HG03342 (cell line): ENCODE data around the gene COX19.
"Not testable (repeated sequence)": the region's sequence is repeated elsewhere in the genome, so short reads cannot be mapped to it uniquely, and the experiment has no call there.

Experiments
- ATAC-seq: cut with Tn5 transposase; IDR thresholded peaks from one replicate; pipeline ENCODE4 v1.9.1; 2021; ENCODE audit warnings: mild to moderate bottlenecking, moderate library complexity; ENCODE audit not compliant: unreplicated experiment

The COX19 gene

DNA sequence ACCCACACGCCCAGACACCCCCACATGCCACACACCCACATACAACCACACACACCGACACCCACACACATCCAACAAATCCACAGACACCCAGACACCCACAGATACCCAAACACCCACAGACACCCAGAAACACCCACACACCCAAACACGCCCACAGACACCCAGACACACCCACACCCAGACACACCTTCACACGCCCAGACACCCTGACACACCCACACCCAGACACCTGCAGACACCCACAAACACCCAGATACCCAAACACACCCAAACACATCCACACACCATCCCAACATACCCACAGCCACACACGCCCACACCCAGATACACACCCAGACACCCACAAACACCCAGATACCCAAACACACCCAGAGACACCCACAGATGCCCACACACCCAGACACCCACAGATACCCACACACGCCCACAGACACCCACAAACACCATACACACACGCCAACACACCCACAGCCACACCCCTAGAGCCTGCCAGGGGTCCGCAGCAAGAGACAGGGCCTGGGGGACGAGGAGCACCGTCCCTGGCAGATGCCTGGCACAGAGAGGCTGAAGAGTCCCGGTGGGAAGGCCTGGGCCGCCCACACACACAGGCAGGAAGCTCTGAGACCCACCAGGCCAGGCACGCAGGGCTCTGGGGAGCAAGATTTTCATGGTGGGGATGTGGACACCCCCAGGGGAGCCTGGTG is 36.1 kb upstream of the COX19 start:
- no peak for ATAC-seq

DNA sequence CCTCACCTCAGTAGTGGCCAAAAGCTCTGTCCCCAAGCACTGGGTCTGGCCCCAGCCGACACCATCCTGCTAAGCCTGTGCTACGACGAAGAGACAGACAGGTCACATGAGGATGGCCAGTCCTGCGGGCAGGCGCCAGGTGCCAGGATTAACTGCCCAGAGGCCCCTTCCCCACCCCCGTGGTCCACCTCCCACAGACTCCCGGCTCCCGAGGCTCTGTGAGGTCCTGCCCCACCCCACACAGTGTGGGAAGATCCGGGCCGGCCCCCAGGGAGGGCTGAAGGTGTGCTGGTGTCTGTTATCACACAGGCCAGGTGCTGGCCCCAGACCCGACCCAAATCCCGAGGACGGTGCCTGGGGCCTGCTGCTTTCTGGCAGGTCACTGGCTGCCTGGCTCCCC is 34.9 kb upstream of the COX19 start:
- no peak for ATAC-seq

DNA sequence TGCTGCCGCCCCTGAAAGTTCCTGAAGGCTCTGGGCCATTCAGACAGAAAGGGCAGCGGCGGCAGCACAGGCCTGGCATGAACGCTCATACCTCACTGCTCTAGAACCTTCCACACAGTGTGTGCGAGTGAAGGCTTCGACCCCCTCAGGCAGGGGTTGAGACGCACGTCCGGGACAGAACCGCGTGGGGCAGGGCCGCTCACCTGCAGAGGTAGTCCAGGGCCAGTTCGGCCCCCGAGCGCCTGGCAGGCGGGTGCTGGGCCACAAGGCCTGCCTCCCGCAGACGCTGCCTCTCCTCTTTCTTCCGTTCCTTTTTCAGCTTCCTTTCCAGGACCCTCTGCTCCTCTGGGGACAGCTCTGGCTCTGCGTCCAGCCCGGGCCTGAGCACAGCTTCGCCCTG is 34.4 kb upstream of the COX19 start:
- ATAC-seq: no peak

DNA sequence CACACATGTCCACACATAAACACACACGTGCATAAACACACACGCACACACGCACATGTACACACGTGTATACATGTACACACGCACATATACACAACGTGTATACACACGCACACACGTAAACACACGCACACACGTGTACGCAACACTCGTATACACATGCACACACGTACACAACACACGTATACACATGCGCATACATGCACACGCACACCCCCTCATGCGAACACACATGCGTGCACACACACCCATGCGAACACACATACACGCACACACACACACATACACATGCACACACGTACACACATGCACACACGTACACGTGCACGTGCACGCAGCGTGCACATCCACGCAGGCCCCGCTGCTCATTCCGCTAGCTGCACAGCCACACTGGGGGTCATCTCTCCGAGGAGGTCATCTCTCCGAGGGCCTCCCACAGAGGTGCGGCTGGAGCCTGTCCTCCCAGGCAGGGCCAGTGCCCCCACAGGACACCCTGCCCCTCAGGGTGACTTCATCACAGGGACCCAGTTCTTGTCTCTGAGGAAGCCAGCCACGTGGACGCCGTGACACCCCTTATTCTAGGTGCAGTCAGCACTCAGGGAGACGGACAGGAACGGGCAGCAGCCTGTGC is 33.5 kb upstream of the COX19 start:
- ATAC-seq: no peak

DNA sequence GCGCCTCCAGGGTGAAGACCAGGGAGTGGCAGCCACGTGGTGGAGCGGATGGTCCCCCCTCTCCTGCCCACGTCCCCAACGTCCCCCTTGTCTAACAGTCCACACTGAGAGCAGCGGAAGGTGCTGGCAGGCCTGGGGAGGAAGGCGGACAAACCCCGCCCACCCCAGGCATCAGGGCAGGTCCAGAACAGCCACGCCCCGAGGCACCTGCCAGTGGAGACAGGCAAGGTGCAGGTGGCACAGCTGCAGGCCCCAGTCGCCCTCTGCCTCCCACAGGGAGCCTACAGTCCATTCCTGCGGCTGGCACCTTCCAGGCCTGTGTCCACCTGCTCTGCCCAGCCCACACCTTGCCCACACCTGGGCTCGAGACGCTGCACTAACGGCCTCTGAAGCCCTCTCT is 32.6 kb upstream of the COX19 start:
- ATAC-seq: no peak

DNA sequence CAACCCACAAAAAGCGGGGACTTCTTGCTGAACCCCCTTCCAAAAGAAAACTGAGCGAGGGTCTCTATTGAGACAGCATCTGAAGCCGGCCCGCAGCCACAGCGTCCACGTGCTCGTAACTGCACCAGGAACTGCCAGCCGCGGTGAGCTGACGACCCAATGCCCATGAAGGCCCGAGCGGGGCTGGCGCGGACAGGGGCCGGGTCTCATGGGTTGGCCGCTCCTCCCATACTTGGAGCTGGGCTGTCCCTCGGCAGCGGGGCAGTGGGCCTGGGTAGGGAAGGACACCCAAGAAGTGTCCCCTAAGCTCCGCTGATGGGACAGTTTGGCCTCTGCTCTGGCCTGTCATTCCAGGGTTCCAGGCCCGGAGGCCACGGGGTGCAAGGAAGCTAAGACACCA is 30.0 kb upstream of the COX19 start:
- no peak for ATAC-seq

DNA sequence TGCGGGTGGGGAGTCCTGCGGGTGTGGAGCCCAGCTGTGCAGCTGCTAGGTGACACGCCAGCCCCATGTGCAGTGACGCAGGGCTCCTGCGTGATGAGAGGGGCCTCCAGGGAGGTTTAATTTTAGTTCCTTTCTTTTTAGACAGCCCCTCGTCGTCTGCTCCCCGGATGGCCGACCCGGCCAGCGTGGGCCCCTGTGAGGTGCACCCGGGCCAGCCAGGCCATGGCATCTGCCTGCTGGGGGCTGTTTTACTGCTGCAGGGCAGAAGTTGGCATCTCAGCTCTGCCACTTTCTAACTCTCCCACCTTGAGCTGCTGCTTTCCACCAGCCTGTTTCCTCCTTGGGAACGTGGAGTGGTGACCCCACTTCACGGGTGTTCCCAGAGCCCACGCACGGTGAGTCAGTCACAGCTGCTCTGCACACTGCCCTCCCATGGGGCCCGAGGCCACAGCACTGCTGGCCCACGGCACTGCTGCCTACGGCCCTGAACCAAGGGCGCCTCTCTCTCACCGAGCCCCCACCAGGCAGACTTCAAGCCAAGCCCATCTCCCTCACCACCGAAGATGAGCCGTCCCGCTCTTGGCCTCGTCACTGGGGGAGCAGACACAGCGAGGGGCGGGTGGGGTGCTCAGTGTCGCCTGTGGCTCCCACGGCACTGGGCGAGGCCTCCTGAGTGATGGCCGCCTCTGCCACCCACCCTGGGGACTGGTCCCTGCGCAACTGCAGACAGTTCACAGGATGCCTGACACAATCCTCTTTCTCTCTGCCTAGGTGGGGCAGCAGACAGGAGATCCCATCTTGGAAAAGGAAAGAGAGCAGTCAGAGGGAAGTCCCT is 28.9 kb upstream of the COX19 start:
- no peak for ATAC-seq

DNA sequence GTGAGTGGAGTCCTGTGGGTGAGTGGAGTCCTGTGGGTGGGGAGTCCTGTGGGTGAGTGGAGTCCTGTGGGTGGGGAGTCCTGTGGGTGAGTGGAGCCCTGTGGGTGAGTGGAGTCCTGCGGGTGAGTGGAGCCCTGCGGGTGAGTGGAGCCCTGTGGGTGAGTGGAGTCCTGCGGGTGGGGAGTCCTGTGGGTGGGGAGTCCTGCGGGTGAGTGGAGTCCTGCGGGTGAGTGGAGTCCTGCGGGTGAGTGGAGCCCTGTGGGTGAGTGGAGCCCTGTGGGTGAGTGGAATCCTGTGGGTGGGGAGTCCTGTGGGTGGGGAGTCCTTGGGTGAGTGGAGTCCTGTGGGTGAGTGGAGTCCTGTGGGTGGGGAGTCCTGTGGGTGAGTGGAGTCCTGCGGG is 27.1 kb upstream of the COX19 start:
- ATAC-seq: not testable (repeated sequence)

DNA sequence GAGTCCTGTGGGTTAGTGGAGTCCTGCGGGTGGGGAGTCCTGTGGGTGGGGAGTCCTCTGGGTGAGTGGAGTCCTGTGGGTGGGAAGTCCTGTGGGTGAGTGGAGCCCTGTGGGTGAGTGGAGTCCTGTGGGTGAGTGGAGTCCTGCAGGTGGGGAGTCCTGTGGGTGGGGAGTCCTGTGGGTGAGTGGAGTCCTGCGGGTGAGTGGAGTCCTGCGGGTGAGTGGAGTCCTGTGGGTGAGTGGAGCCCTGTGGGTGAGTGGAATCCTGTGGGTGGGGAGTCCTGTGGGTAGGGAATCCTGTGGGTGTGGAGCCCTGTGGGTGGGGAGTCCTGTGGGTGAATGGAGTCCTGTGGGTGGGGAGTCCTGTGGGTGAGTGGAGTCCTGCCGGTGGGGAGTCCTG is 26.7 kb upstream of the COX19 start:
- ATAC-seq: not testable (repeated sequence)

DNA sequence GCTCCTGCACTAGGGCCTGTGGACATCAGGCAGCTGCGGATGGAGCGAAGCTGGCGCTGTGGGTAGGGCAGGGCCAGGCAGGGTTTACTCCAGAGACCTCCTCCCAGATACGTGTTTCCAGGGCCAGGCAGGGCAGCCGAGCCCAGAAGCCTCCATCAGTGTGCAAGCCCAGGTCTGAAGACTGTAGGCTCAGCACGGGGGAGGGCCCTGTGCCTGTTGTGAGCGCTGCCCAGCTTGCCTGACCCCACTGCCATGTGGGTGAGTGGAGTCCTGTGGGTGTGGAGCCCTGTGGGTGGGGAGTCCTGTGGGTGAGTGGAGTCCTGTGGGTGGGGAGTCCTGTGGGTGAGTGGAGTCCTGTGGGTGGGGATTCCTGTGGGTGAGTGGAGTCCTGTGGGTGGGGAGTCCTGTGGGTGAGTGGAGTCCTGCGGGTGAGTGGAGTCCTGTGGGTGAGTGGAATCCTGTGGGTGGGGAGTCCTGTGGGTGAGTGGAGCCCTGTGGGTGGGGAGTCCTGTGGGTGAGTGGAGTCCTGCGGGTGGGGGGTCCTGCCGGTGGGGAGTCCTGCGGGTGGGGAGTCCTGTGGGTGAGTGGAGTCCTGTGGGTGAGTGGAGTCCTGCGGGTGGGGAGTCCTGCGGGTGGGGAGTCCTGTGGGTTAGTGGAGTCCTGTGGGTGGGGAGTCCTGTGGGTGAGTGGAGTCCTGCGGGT is 25.9 kb upstream of the COX19 start:
- ATAC-seq: not testable (repeated sequence)

DNA sequence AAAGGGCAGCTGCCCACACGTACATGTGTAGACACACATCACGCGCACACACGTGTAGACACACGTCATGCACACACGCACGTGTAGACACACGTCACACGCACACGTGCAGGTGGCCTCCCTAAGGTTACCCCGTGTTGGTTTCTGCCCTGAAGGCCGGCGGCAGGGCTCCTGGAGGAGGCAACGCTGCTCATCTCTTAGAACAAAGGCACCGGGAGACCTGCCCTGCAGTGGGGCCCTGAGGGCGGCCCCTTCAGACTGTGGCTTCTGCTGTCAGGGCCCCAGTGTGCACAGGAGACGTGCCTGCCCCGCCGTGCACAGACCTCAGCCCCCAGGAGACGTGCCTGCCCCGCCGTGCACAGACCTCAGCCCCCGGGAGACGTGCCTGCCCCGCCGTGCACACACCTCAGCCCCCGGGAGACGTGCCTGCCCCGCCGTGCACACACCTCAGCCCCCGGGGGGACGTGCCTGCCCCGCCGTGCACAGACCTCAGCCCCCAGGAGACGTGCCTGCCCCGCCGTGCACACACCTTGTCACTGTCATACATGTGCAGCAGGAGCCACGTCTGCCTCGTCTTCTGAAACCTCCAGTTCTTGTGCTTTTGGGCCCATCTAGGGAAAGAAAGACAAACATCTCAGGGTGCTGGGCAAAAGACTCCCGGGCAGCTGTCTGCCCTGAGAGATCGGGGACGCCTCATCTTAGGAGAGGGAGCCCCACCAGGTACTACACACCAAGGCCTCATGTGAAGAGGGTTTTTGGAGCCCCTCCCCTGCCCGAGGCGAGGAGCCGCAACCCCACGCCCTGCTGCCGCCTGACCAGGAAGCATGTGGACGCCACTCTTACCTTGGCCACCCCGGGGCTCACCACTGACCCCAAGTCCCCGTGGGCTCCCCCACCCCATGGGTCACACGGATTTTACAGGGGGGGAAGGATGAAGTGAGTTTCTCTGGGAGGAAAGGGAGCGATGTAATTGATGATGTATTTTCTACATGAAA is 24.9 kb upstream of the COX19 start:
- no peak for ATAC-seq

DNA sequence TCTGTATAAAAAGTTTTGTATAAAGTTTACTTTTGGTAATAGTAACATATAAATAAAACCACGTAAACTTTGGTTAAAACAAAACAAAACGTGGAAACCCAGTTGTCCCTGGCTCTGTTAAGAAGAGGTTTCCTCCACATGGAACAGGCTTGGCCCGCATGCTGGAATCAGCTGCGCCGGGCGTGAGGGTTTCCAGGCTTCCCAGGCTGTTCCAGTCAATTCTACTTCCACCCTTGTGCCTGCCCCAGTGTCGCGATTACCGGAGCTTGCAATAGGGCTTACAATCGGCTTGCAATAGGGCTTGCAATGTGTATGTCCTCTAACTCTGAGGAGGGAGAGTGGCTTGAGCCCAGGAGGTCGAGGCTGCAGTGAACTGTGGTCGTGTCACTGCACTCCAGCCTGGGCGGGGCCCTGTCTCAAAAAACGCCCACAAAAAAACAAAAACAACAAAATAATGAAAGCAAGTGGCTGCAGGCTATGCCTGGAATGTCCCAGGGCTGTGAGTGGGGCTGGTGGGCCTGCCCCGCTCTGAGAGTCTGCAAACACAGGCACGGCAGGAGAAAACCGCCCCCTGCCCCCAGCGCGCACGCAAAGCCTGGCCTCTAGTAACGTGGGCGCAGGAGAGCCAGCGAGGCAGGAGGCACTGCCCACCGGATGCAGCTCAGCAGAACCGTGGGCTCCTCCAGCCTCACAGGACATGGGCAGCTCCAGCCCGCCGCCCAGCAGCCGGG is 24.0 kb upstream of the COX19 start:
- no peak for ATAC-seq

DNA sequence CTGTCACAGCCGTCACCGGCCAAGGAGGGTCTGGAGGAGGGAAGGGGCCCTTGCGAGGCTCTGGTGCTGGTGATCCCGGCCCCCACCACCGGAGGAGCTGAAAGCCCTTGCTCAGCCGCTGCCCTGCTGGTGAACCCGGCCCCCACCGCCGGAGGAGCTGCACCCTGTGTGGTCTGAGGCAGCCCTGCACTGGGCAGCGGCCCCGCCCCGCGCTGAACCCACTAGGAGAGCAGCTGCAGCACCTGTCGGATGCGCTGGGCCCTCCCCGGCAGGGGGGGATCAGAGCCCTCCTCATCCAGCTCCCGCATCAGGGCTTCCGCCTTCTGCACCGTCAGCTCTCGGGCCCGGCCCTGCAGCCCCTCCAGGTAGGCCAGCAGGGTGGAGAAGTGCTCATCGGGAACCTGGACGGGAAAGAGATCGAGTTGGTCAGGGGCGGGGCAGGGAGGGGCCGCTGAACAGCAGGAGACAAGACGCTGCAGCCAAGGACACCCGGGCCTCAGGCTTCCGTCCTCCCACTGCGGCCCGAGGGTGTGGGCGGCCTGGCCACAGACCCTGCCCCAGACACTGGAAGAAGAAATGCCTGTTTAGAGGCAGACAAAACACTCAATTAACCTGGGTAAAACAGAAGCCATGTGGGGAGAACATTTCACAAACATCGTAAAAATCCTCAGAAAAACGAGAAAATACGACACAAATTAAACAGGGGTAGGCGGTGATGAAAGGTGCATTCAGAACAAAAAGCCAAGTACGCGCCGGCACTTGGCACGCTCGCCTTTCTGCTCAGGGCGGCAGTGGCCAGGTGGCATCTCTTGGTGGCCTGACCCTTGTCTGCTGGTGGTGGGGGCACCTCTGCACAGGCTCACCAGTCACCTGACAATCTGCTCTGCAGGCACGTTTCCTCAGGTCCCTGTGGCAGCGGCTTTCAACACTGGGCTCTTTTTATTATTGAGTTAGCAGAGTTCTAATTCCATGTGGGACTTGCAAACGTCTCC is 22.4 kb upstream of the COX19 start:
- ATAC-seq: no peak

DNA sequence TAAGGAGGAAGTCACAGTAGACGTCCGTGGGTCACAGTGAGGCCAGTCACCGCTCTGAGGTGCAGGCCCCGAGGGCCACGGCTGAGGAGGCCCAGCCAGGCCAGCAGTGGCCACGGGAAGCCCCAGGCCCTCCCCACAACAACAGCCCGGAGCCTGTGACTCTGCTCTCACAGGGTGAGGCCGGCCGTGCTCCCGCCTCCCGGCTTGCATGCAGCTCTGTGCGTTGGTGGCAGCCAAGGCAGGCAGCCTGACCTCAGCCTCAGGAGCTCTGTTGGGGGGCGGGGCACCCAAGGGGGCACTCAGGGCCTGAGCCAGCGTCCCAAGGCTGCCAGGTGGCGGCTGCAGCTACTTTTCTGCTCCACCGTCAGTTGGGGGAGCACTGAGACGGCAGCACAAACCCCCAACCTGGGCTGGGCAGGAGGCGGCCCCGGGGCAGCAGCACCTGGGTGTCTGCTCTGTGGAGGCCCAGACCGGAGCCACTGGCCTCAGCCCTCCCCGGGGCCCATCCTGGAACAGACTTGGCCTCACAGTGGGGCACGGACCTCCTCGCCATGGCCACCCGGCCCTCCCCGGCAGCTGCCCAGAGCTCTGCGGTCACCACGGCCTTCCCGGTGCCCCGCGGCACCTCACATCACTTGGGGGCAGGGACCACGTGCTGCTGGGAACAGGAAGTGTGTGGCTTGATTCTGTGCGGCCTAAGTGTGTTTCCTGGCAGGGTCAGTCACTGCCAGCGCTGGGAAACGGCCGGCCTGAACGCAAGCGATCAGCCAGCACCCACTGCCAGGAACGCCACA is 20.9 kb upstream of the COX19 start:
- no peak for ATAC-seq

DNA sequence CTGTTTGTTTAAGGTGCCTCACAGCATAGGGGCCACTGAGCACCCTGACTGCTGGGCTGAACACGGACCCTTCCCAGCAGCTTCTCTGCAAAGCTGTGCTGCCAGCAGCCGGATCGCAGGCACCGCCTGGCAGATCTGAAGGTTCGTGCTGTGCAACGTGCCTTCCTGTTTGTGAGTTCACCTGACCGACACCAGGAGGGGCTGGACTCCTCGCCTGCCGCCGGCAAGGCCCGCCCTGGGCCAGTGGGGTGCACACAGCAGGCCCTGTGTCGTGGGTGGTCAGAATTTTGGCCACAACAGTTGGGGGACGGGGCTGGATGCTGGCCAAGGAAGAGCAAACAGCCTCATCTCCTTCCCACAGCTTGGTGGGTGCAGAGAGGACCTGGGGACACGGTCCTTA is 20.2 kb upstream of the COX19 start:
- no peak for ATAC-seq

DNA sequence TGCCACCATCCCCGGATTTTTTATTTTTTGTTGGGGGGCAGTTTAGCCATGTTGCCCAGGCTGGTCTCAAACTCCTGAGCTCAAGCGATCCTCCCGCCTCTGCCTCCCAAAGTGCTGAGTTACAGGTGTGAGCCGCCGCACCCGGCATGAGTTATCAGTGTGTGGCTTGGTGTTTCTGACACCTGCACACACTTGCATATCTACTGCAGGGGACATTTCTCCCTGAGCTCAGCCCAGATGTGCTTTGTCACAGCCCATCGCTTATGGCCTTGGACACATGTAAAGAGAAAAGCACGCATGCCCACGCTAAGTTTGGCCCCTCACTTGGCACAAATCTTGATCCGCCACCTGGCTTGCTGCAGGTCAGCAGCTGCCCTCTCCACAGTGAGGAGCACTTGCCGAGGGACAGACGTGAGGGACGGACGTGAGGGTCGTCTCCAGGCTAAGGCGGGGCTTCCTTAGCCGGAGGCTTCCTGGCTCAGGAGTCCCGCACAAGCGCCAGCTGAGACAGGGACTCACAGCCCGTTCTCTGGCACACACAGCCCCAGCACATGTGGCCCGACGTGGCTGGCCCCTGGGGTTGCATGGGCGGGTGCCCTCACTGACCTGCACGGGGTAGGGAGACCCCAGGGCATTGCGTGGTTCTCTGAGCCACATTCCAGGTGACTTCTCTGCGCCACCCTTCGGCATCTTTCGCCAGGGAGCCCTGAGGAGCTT is 19.4 kb upstream of the COX19 start:
- ATAC-seq: no peak
